ENCODE measurements around the gene P3H1. TPM values are rescaled to one million over a fixed set of nuclear protein-coding genes. Genes with fewer than 3 reads are reported as not detected.

The P3H1 gene
- total and polyA plus RNA-seq, 2 of the 13 experiments (the other 11 are each of a cell fraction or from before 2014, with no cell fraction given), result 64.6 to 120 TPM

DNA sequence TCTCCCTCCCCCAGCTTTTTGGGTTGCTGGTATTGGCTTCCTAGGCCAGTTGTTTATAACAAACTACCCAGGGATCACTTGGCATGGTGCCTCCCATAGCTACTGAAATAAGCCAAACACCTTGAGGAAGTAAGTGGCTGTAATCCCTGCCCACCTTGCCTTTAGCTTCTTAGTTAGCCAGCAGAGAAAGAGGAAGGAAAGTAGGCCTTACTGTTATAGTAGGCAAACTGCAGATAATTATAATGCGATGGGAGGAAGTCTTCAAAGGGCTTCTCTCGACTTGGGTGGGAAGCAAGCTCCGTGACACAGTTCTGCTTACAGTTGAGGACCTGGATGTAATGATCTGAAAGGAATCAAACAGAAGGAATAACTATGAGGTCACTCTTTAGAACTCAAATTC, 8.2 kb downstream of the P3H1 start:
- Histone ChIP-seq H3K27me3 (ENCODE audit: control insufficient read depth in 1 of 2, insufficient read depth in 2 of 2, low read length in 2 of 2) (no peaks in the 10 kb centered on the region), H3K79me2 (ENCODE audit: insufficient read depth, low read length) (peaks cover 1% of the 10 kb centered on the region), H3K9ac (ENCODE audit: insufficient read depth, low read depth, low read length) (no peak overlapping the region), H3K27ac (ENCODE audit: extremely low read length, insufficient read depth, low read length) (no peak overlapping the region), H3K9me3 (ENCODE audit: low read length) (no peaks in the 10 kb centered on the region), H2AFZ (ENCODE audit: low read length) (no peak overlapping the region), H3K4me3 (replicated peaks in 1 of 3; ENCODE audit: insufficient read depth in 1 of 3, low read depth in 2 of 3, low read length in 3 of 3) (no peak overlapping the region), H3K4me1 (ENCODE audit: insufficient read depth, low read length) (peaks cover 22% of the 10 kb centered on the region), H4K20me1 (ENCODE audit: insufficient read depth, low read length) (no peaks in the 10 kb centered on the region), H3K4me2 (ENCODE audit: low read depth, low read length) (no peak overlapping the region), H3K36me3 (replicated peaks in 1 of 2; ENCODE audit: control insufficient read depth in 1 of 2, insufficient read depth in 2 of 2, low read length in 2 of 2) (peaks cover 23 to 67% of the 10 kb centered on the region in 2 experiments)
- intact Hi-C loops (cut with micrococcal nuclease; ENCODE audit: unreplicated experiment) (no loop called here), in situ Hi-C loops (cut with HindIII; ENCODE audit: extremely low pct_ligation_motif_present, low pct_unique_long_range_greater_than_20kb) (no loop called here)
- ChIA-PET CTCF (ENCODE audit: low intra/inter-chr PET ratio, low total read pairs) (no interaction called here), POLR2A (no interaction called here)
- no peak for DNase-seq (ENCODE audit: low spot score)
- no peak for FAIRE-seq
- BruUV-seq (replicated peaks), result no TSS peak
- no peak for ATAC-seq
- TF ChIP-seq FOXK2 (IDR thresholded peaks at IDR 0.05), result no peak
- TF ChIP-seq ATF7 (IDR thresholded peaks at IDR 0.05), result 0 out of 2 replicates have a peak, but pooled peaks have one; percentile 7
- TF ChIP-seq ATF7 (CRISPR knock-in tag; IDR thresholded peaks at IDR 0.05), result no peak
- WGBS (ENCODE audit: low lambda C conversion rate), result 93% methylated on average over 3 of the region's 3 CpGs

DNA sequence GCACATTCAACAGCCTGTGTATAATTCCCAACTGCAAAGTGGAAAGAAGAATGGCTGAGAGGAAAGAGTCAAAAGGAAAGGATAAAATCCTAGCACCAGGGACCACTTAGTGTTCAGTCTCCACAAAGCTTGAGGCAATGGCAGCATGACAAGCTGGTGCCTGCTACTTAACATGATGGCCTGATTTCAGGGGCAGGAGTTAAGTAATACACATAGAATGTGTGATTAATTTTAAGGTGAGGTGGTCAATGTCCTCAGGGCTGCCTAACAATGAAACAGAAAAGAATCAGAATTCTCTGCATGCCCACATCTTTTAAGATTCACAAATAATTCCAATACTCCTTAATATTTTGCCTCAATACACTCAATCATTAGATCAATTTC, 8.9 kb downstream of the P3H1 start:
- no peak overlapping the region for H3K4me3 ChIP-seq (replicated peaks in 1 of 3; ENCODE audit: insufficient read depth in 1 of 3, low read depth in 2 of 3, low read length in 3 of 3)
- peaks cover 25 to 74% of the 10 kb centered on the region in 2 experiments for H3K36me3 ChIP-seq (replicated peaks in 1 of 2; ENCODE audit: control insufficient read depth in 1 of 2, insufficient read depth in 2 of 2, low read length in 2 of 2)
- no TSS peak for BruUV-seq (replicated peaks)
- intact Hi-C loops (cut with micrococcal nuclease; ENCODE audit: unreplicated experiment), result no loop called here
- H2AFZ ChIP-seq (ENCODE audit: low read length), result no peak overlapping the region
- FAIRE-seq (no peak), DNase-seq (ENCODE audit: low spot score) (no peak), ATAC-seq (no peak)
- H3K4me1 ChIP-seq (ENCODE audit: insufficient read depth, low read length), result peaks cover 27% of the 10 kb centered on the region
- no peaks in the 10 kb centered on the region for H3K27me3 ChIP-seq (ENCODE audit: control insufficient read depth in 1 of 2, insufficient read depth in 2 of 2, low read length in 2 of 2)
- in situ Hi-C loops (cut with HindIII; ENCODE audit: extremely low pct_ligation_motif_present, low pct_unique_long_range_greater_than_20kb), result no loop called here
- no peak overlapping the region for H3K9ac ChIP-seq (ENCODE audit: insufficient read depth, low read depth, low read length)
- no peaks in the 10 kb centered on the region for H3K9me3 ChIP-seq (ENCODE audit: low read length)
- POLR2A ChIA-PET, result interaction anchor here (1.6 kb wide), 1 partner anchor 9 kb away, joined by 10 read pairs; the partner anchor contains the start of genes C1orf50 and P3H1
- no peak overlapping the region for H3K27ac ChIP-seq (ENCODE audit: extremely low read length, insufficient read depth, low read length)
- CTCF ChIA-PET (ENCODE audit: low intra/inter-chr PET ratio, low total read pairs), result interaction anchor here (1.9 kb wide), 1 partner anchor 180 kb away, joined by 11 read pairs; no protein-coding TSS in a partner anchor
- no peaks in the 10 kb centered on the region for H4K20me1 ChIP-seq (ENCODE audit: insufficient read depth, low read length)
- H3K79me2 ChIP-seq (ENCODE audit: insufficient read depth, low read length), result no peaks in the 10 kb centered on the region
- H3K4me2 ChIP-seq (ENCODE audit: low read depth, low read length), result no peak overlapping the region
- TF ChIP-seq ZNF652 (CRISPR knock-in tag; IDR thresholded peaks at IDR 0.05; ENCODE audit: borderline replicate concordance, low read depth), result no peak
- TF ChIP-seq, protein P1, sequence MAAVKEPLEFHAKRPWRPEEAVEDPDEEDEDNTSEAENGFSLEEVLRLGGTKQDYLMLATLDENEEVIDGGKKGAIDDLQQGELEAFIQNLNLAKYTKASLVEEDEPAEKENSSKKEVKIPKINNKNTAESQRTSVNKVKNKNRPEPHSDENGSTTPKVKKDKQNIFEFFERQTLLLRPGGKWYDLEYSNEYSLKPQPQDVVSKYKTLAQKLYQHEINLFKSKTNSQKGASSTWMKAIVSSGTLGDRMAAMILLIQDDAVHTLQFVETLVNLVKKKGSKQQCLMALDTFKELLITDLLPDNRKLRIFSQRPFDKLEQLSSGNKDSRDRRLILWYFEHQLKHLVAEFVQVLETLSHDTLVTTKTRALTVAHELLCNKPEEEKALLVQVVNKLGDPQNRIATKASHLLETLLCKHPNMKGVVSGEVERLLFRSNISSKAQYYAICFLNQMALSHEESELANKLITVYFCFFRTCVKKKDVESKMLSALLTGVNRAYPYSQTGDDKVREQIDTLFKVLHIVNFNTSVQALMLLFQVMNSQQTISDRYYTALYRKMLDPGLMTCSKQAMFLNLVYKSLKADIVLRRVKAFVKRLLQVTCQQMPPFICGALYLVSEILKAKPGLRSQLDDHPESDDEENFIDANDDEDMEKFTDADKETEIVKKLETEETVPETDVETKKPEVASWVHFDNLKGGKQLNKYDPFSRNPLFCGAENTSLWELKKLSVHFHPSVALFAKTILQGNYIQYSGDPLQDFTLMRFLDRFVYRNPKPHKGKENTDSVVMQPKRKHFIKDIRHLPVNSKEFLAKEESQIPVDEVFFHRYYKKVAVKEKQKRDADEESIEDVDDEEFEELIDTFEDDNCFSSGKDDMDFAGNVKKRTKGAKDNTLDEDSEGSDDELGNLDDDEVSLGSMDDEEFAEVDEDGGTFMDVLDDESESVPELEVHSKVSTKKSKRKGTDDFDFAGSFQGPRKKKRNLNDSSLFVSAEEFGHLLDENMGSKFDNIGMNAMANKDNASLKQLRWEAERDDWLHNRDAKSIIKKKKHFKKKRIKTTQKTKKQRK (IDR thresholded peaks at IDR 0.05; ENCODE audit: low read length), result no peak
- no peak for TF ChIP-seq ZNF30 (CRISPR knock-in tag; IDR thresholded peaks at IDR 0.05)
- TF ChIP-seq, protein P2, sequence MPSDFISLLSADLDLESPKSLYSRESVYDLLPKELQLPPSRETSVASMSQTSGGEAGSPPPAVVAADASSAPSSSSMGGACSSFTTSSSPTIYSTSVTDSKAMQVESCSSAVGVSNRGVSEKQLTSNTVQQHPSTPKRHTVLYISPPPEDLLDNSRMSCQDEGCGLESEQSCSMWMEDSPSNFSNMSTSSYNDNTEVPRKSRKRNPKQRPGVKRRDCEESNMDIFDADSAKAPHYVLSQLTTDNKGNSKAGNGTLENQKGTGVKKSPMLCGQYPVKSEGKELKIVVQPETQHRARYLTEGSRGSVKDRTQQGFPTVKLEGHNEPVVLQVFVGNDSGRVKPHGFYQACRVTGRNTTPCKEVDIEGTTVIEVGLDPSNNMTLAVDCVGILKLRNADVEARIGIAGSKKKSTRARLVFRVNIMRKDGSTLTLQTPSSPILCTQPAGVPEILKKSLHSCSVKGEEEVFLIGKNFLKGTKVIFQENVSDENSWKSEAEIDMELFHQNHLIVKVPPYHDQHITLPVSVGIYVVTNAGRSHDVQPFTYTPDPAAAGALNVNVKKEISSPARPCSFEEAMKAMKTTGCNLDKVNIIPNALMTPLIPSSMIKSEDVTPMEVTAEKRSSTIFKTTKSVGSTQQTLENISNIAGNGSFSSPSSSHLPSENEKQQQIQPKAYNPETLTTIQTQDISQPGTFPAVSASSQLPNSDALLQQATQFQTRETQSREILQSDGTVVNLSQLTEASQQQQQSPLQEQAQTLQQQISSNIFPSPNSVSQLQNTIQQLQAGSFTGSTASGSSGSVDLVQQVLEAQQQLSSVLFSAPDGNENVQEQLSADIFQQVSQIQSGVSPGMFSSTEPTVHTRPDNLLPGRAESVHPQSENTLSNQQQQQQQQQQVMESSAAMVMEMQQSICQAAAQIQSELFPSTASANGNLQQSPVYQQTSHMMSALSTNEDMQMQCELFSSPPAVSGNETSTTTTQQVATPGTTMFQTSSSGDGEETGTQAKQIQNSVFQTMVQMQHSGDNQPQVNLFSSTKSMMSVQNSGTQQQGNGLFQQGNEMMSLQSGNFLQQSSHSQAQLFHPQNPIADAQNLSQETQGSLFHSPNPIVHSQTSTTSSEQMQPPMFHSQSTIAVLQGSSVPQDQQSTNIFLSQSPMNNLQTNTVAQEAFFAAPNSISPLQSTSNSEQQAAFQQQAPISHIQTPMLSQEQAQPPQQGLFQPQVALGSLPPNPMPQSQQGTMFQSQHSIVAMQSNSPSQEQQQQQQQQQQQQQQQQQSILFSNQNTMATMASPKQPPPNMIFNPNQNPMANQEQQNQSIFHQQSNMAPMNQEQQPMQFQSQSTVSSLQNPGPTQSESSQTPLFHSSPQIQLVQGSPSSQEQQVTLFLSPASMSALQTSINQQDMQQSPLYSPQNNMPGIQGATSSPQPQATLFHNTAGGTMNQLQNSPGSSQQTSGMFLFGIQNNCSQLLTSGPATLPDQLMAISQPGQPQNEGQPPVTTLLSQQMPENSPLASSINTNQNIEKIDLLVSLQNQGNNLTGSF (CRISPR knock-in tag; IDR thresholded peaks at IDR 0.05), result no peak
- TF ChIP-seq ZNF614 (CRISPR knock-in tag; IDR thresholded peaks at IDR 0.05; ENCODE audit: borderline replicate concordance), result no peak
- no peak for TF ChIP-seq THAP11 (CRISPR knock-in tag; IDR thresholded peaks at IDR 0.05)
- no peak for TF ChIP-seq ZNF563 (CRISPR knock-in tag; IDR thresholded peaks at IDR 0.05)

Data from HepG2 (cell line).